ENCODE results near the gene MTRF1. TPM values are rescaled to one million over a fixed set of nuclear protein-coding genes. Genes with fewer than 3 reads are reported as not detected.

Gene MTRF1
- total RNA-seq (2021; ENCODE audit: unreplicated experiment): 11.4 TPM
- 4.4 and 6.1 TPM in 2 replicates for polyA plus RNA-seq (2012)
- Bru-seq, nascent RNA: percentile 55 among the genes with signal in this experiment
- percentile 57 among the genes with signal in this experiment for BruChase-seq, experiment 1, labeled RNA remaining after a 6-hour chase
- BruChase-seq, experiment 2, labeled RNA remaining after a 2-hour chase: percentile 55 among the genes with signal in this experiment
- long read RNA-seq, partial matches to known transcripts: 2 of 12 reads
- long read RNA-seq, other reads (novel, unspliced or antisense): 9 of 12 reads

- H3K4me2 ChIP-seq (ENCODE audit: low read length): peak within 1 kb of the TSS; percentile 78
- H3K36me3 ChIP-seq (ENCODE audit: control insufficient read depth in 1 of 2, insufficient read depth in 2 of 2, low read length in 2 of 2): peaks cover 0 to 6% of the 10 kb centered on the region in 2 experiments; a peak in 3 of 4 replicates
- ATAC-seq: peak; percentile 97
- H3K79me2 ChIP-seq (ENCODE audit: insufficient read depth, low read length): no peaks in the 10 kb centered on the region
- peak within 1 kb of the TSS; percentile 46 for H3K27ac ChIP-seq (ENCODE audit: low read depth, low read length)
- H3K4me3 ChIP-seq (replicated peaks in 1 of 2; ENCODE audit: low read depth in 1 of 2, low read length in 2 of 2): peak within 1 kb of the TSS; percentile 71 to 88
- H3K9me3 ChIP-seq (ENCODE audit: control insufficient read depth in 1 of 2, insufficient read depth in 1 of 2, low read depth in 1 of 2, low read length in 2 of 2): peaks cover 9 to 14% of the 10 kb centered on the region in 2 experiments
- ChIA-PET CTCF (no interaction called here), RAD21 (ENCODE audit: low non-redundant PET in 1 of 2, low total read pairs in 2 of 2, uncharacterized antibody in 2 of 2, unreplicated experiment in 2 of 2) (no interaction called here), POLR2A (interaction anchor here (0.8 kb wide), 1 partner anchor 25 kb away, joined by 3 read pairs; no protein-coding TSS in a partner anchor)
- no peak; the same call in 1 of the 2 replicates for TF ChIP-seq SRF (IDR thresholded peaks at IDR 0.05; ENCODE audit: low read depth)
- no peak; the same call in 1 of the 2 replicates for TF ChIP-seq MAX (IDR thresholded peaks at IDR 0.05)
- peak; percentile 57 for TF ChIP-seq EGR1 (IDR thresholded peaks at IDR 0.05; ENCODE audit: low read depth)
- TF ChIP-seq ATF3 (IDR thresholded peaks at IDR 0.05): no peak
- peak; percentile 69 for TF ChIP-seq POLR2AphosphoS5 (IDR thresholded peaks at IDR 0.05; ENCODE audit: low read depth, low read length)
- peak; percentile 75 for TF ChIP-seq ELF1 (IDR thresholded peaks at IDR 0.05; ENCODE audit: borderline replicate concordance, low read depth)
- TF ChIP-seq ZNF274 (IDR thresholded peaks at IDR 0.05; ENCODE audit: low read depth, low read length): no peak
- peak; percentile 26 for TF ChIP-seq YY1 (IDR thresholded peaks at IDR 0.05; ENCODE audit: extremely low read depth, insufficient replicate concordance, low read depth, low read length)
- TF ChIP-seq POLR2A (IDR thresholded peaks at IDR 0.05; ENCODE audit: borderline replicate concordance, extremely low read depth, insufficient read depth, insufficient read length): no peak
- TF ChIP-seq RAD21 (IDR thresholded peaks at IDR 0.05; ENCODE audit: low read depth): no peak
- no peak for TF ChIP-seq ZFX (IDR thresholded peaks at IDR 0.05)
- no peaks in the 10 kb centered on the region for H3K27me3 ChIP-seq (ENCODE audit: insufficient read depth, low read length)
- no TSS peak for BruUV-seq (replicated peaks)
- peak within 1 kb of the TSS; percentile 45 for H2AFZ ChIP-seq (ENCODE audit: low read depth, low read length, poor library complexity, severe bottlenecking)
- peaks cover 5 to 8% of the 10 kb centered on the region in 2 experiments; a peak in 1 of 4 replicates for H3K4me1 ChIP-seq (ENCODE audit: control insufficient read depth in 1 of 2, insufficient read depth in 2 of 2, low read length in 2 of 2)
- DNase-seq (ENCODE audit: low read depth, low spot score): peak; percentile 57
- intact Hi-C loops (cut with micrococcal nuclease): no loop called here
- 0 out of 2 replicates have a peak, but pooled peaks cover 4% of the 10 kb centered on the region for H4K20me1 ChIP-seq (ENCODE audit: insufficient read depth)
- H3K9ac ChIP-seq (ENCODE audit: low read length): peak within 1 kb of the TSS; percentile 65
- H3K9me2 ChIP-seq (ENCODE audit: insufficient read depth): no peaks in the 10 kb centered on the region
Measured at GRCh38 chr13:41263261-41263971, at the start of gene MTRF1. MTRF1 (minus strand) TSS chr13:41263576; CDS start chr13:41260907, 2,669 bp downstream.
